Measurements from ENCODE around the gene GALNT10.

DNA sequence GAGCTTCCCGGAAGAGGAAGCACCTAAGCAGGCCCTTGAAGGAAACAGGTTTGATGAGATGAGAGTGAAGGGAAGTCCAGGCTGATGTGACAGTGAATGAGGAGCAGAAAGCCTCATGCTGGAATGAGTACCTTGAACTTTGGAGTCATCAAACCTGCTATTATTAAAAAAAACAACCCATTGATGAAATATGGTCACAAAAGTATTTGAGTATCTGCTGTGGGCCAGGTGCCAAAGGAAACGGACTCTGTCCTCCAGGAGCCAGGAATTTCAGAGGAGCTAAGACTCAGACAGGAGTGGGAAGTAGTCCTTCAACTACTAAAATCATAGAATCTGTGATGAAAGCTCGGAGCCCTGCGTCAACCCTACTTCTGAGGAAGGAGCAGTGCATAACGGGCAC is 275.6 kb downstream of the GALNT10 start:
- TF ChIP-seq EP300 (IDR thresholded peaks at IDR 0.05) (no peak), POLR2A (IDR thresholded peaks at IDR 0.05; ENCODE audit: low read depth) (no peak), POLR2AphosphoS5 (IDR thresholded peaks at IDR 0.05) (no peak)
- TF ChIP-seq, protein P1, sequence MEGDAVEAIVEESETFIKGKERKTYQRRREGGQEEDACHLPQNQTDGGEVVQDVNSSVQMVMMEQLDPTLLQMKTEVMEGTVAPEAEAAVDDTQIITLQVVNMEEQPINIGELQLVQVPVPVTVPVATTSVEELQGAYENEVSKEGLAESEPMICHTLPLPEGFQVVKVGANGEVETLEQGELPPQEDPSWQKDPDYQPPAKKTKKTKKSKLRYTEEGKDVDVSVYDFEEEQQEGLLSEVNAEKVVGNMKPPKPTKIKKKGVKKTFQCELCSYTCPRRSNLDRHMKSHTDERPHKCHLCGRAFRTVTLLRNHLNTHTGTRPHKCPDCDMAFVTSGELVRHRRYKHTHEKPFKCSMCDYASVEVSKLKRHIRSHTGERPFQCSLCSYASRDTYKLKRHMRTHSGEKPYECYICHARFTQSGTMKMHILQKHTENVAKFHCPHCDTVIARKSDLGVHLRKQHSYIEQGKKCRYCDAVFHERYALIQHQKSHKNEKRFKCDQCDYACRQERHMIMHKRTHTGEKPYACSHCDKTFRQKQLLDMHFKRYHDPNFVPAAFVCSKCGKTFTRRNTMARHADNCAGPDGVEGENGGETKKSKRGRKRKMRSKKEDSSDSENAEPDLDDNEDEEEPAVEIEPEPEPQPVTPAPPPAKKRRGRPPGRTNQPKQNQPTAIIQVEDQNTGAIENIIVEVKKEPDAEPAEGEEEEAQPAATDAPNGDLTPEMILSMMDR (IDR thresholded peaks at IDR 0.05) = no peak

All from esophagus muscularis mucosa (tissue), 4 donors.